HG03571 (cell line): ENCODE data around the gene IPO4.

Source experiments
- ATAC-seq: cut with Tn5 transposase; IDR thresholded peaks from one replicate; pipeline ENCODE4 v1.9.1; 2021; ENCODE audit not compliant: unreplicated experiment

IPO4 gene

DNA sequence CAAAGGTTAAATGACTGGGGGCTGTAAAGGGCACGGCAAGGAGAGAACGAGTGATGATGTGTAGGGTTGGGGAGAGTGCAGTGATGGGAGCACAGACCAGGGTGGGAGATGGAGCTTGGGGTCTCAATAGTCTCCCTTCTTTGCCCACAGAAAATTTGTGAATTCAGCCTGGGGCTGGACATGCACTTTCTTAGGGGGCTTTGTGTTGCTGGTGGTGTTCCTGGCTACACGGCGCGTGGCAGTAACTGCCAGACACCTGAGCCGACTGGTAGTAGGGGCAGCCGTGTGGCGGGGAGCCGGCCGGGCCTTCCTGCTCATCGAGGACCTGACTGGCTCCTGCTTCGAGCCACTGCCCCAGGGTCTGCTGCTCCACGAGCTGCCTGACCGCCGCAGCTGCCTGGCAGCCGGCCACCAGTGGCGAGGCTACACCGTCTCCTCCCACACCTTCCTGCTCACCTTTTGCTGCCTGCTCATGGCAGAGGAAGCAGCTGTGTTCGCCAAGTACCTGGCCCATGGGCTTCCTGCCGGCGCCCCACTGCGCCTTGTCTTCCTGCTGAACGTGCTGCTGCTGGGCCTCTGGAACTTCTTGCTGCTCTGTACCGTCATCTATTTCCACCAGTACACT lies 56.4 kb downstream of the IPO4 start:
- ATAC-seq = no peak

DNA sequence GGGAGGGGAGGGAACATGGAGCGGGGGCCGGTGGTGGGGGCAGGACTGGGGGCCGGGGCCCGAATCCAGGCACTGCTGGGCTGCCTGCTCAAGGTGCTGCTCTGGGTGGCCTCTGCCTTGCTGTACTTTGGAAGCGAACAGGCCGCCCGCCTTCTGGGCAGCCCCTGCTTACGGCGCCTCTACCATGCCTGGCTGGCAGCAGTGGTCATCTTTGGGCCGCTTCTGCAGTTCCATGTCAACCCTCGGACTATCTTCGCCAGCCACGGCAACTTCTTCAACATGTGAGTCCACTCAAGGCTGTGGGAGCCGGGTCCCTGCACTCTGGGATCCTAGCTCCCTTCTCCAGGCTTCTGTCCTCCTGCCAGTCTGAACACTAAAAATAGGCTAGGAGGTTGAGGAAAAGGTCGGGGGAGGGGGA lies 57.1 kb downstream of the IPO4 start:
- no peak for ATAC-seq

DNA sequence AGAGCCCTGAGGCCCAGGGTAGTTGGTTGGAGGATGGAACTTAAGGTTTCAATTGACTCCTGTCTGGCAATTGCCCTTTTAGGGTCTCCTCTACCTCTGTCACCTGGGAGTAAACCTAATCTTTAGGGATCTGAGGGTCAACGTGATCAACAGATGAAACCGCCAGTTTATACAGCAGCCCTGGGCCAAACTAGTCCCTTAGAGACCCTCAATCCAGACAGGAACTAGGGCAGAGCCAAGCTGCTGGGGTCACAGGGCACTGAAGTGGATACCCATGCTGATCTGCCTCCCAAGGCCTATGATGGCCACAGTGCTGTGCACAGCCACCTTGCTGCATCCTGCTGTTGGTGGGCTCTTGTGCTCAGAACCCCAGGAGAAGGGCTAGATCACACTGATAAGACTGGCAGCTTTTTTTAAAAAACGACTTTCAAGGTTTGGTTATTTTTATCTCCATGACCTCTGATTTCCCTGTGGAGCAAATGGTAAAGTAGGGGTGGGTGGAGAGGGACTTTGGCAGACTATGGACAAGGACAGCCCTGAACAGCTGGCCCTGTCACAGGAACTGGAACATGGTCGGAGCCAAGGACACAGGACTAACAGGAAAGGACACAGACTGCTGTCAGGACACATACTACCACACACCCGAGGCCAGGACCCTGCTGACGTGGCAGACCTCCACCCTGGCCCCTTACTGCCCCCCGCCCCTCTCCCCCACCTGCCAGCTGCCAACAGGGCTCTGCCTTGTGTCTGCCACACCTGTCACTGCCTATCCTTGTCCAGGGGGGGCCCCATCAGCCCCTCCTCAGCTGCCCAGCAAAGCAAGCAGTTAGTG lies 57.7 kb downstream of the IPO4 start:
- ATAC-seq = no peak

DNA sequence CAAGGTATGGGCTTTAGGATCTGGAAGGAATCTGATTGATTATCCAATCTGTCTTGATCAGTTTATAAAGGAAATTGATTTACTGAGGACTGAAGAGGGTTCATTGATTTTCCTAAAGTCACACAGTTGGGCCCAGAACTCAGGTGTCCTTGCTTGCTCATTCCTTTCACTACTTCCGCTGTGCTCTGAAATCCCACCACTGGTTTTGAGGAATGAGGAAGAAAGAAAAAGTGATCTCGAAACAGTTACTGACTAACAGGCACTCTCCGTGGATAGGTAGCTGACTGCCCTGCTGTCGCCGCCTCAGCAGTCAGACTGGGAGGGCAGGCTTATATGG lies 58.3 kb downstream of the IPO4 start, which contains the start of gene FITM1:
TSS of gene FITM1 (plus strand) at position 280 of the 337 bp plus-strand sequence. CDS start 905 bp downstream, outside the sequence.
- no peak for ATAC-seq
